Uterus (tissue), 4 donors: ENCODE measurements around the gene SLC6A7. TPM values are rescaled to one million over a fixed set of nuclear protein-coding genes. Genes with fewer than 3 reads are reported as not detected.
"Not testable (repeated sequence)": the region's sequence is repeated elsewhere in the genome, so short reads cannot be mapped to it uniquely, and the experiment has no call there.

Experiments
- DNase-seq, 2 donors: peaks; one replicate each; pipeline ENCODE4 v3.0.0-alpha.2; 2019 to 2020
- H3K27ac ChIP-seq, 2 donors: fragments of 200-600 bp; sonication (generic); 1 replicate in 1 of 2; 2 replicates in 1 of 2; pipeline ENCODE4 v1.5.1; 2016 to 2018
- H3K27me3 ChIP-seq, 2 donors: fragments of 200-600 bp; sonication (generic); one replicate each; pipeline ENCODE4 v1.5.1; 2018 to 2019; ENCODE audit warnings: control low read depth in 1 of 2
- H3K36me3 ChIP-seq, 2 donors: fragments of 200-600 bp; sonication (generic); one replicate each; pipeline ENCODE4 v1.5.1; 2019; ENCODE audit warnings: control low read depth in 1 of 2
- H3K4me1 ChIP-seq, 2 donors: fragments of 200-600 bp; sonication (generic); one replicate each; pipeline ENCODE4 v1.5.1; 2018 to 2019; ENCODE audit warnings: control low read depth in 1 of 2
- H3K4me3 ChIP-seq, 2 donors: fragments of 200-600 bp; sonication (generic); 1 replicate in 1 of 2; 2 replicates in 1 of 2; pipeline ENCODE4 v1.5.1; 2018 to 2019; ENCODE audit warnings: mild to moderate bottlenecking in 1 of 2
- H3K9me3 ChIP-seq, 2 donors: fragments of 200-600 bp; sonication (generic); one replicate each; pipeline ENCODE4 v1.5.1; 2019; ENCODE audit warnings: control low read depth in 1 of 2
- POLR2A ChIP-seq, 2 donors: fragments of 450-650 bp; IDR thresholded peaks; one replicate each; pipeline ENCODE4 v1.6.1; 2016; ENCODE audit warnings: antibody characterized with exemption in 2 of 2, mild to moderate bottlenecking in 1 of 2, moderate library complexity in 1 of 2
- intact Hi-C: fragments of 100-400 bp; cut with DNase I; formaldehyde crosslinking; loops from one replicate; pipeline ENCODE4 v1.15.1; 2023; ENCODE audit warnings: low total_unique reads
- total RNA-seq, 4 donors: library from RNA; depleted of rRNA in 3 of 4; stranded (reverse); fragments of >200 nt in 3 of 4; gene quantifications; one replicate each; pipeline versions ENCODE4 v1.1.0 to v1.2.4, GENCODE V29; 2014 to 2023
- TF ChIP-seq, protein P1 (sequence below), 4 experiments: fragments of 200-600 bp in 2 of 4; fragments of 450-650 bp in 2 of 4; sonication (generic) in 2 of 4; IDR thresholded peaks; one replicate each; pipeline ENCODE4 v1.5.1; 2016 to 2019; ENCODE audit warnings: antibody characterized with exemption in 4 of 4, mild to moderate bottlenecking in 2 of 4, moderate library complexity in 1 of 4
- donor health status: DM: yes; HTN: yes; CAD: no.

SLC6A7 gene
- total RNA-seq, 4 donors from 2014 or later, result not detected

DNA sequence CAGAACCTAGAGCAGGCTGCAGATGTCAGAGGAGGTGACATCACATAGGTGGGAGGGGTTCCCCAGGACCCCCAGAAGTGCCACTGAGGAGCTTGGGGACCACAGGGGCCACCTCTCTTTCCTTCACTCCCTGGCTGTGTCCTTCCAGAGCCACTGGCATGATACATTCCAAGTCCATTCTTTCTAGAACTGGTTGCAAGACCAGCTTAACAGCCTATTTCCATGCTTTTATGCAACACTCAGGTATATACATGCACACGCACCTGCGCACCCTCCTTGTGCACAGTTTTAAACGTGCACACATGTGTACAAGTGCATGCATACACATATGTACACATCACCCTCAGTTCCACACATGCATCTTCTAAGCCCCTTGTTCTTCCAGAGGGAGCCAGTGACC is 39.7 kb downstream of the SLC6A7 start:
- no peaks in the 10 kb centered on the region for H3K36me3 ChIP-seq
- no peaks in the 10 kb centered on the region for H3K27me3 ChIP-seq
- no peak for DNase-seq
- no peaks in the 10 kb centered on the region for H3K9me3 ChIP-seq
- intact Hi-C loops, result no loop called here
- no peak overlapping the region for H3K27ac ChIP-seq
- TF ChIP-seq, protein P1, sequence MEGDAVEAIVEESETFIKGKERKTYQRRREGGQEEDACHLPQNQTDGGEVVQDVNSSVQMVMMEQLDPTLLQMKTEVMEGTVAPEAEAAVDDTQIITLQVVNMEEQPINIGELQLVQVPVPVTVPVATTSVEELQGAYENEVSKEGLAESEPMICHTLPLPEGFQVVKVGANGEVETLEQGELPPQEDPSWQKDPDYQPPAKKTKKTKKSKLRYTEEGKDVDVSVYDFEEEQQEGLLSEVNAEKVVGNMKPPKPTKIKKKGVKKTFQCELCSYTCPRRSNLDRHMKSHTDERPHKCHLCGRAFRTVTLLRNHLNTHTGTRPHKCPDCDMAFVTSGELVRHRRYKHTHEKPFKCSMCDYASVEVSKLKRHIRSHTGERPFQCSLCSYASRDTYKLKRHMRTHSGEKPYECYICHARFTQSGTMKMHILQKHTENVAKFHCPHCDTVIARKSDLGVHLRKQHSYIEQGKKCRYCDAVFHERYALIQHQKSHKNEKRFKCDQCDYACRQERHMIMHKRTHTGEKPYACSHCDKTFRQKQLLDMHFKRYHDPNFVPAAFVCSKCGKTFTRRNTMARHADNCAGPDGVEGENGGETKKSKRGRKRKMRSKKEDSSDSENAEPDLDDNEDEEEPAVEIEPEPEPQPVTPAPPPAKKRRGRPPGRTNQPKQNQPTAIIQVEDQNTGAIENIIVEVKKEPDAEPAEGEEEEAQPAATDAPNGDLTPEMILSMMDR (IDR thresholded peaks at IDR 0.05), result no peak
- TF ChIP-seq POLR2A (IDR thresholded peaks at IDR 0.05), result no peak
- H3K4me3 ChIP-seq, result no peak overlapping the region
- H3K4me1 ChIP-seq, result no peaks in the 10 kb centered on the region

DNA sequence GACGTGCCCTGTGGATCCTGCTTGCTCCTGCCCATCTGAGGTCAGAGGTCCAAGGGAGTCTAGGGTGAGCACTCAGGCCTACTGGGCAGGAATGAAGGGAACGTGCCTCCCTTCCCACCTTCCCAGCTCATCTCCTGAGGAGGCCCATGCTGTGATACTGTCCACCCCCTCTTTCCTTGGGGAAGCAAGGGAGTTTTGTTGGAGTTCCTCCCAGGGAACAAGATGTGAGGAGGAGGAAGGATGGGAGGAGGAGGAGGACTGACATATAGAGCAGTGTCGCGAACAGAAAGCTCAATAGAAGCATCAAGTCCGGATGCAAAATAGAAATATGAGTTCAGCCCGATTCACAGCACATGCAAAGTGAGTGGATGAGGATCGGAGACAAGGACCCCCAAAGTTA is 41.0 kb downstream of the SLC6A7 start:
- Histone ChIP-seq H3K36me3 (no peaks in the 10 kb centered on the region), H3K27ac (no peak overlapping the region), H3K27me3 (no peaks in the 10 kb centered on the region), H3K9me3 (no peaks in the 10 kb centered on the region), H3K4me3 (no peak overlapping the region), H3K4me1 (no peaks in the 10 kb centered on the region)
- DNase-seq, result no peak
- intact Hi-C loops, result no loop called here
- no peak for TF ChIP-seq POLR2A (IDR thresholded peaks at IDR 0.05)
- TF ChIP-seq, protein P1 (IDR thresholded peaks at IDR 0.05), result no peak

DNA sequence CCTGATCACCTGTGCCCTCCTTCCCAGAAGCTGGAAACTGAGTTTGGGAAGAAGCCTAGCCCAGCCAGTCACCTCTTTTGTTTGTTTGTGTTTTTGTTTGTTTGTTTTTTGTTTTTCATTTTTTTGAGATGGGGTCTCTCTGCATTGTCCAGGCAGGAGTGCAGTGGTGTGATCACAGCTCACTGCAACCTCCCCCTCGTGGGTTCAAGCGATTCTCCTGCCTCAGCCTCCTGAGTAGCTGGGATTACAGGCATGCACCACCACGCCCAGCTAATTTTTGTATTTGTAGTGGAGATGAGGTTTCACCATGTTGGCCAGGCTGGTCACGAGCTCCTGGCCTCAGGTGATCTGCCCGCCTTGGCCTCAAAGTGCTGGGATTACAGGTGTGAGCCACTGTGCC is 43.8 kb downstream of the SLC6A7 start:
- intact Hi-C loops, DNase-seq: not testable (repeated sequence)

DNA sequence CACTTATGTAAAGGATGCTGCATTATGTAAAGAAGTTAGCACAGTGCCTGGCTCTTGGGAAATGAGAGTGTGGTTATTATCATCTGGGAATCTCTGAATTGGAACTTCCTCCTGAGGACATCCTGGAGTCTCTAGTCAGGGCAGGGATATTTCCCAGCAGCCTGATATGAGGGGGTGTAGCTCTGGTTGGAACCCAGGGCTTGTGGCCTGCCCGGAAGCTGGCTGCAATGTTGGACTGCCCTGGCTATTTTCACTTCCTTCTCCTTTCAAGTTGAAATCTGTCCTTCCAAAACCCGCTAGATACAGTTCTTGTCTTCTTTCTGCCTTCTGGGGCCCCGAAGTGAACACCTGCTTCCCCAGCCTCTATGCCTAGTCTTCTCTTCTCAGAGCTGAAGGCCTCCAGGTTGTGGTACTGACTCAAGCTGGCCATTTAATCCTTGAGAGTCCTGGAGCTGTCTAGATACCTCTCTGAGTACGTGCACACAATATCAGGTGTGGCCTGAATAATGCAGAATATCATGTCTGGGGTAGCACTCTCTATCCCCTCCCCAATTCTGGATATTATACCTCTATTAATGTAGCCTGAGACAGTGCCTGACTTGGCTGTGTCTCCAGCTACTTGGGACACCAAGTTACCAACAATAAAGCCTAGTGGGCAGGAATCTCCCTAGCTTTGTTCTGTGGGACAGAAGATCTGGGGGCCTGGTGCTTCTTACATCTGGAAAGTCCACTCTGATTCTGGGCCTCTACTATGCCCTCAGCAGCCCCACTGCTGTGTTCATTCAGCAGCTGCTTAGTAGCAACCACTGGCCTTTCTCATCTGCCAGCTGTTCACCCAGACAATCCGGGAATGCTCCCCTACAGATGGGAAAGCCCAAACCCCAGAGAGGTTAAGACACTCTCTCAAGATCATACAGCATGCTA is 45.0 kb downstream of the SLC6A7 start:
- Histone ChIP-seq H3K4me3 (no peak overlapping the region), H3K27me3 (no peaks in the 10 kb centered on the region), H3K36me3 (no peaks in the 10 kb centered on the region), H3K4me1 (no peaks in the 10 kb centered on the region), H3K9me3 (no peaks in the 10 kb centered on the region), H3K27ac (peak overlapping the region; percentile 5 to 51)
- intact Hi-C loops, result no loop called here
- DNase-seq, result no peak
- TF ChIP-seq POLR2A (IDR thresholded peaks at IDR 0.05), result no peak

More for the DNA sequence above, 43.8 kb downstream of the SLC6A7 start:
- H3K27ac ChIP-seq, H3K27me3 ChIP-seq, H3K9me3 ChIP-seq, H3K36me3 ChIP-seq, H3K4me3 ChIP-seq, H3K4me1 ChIP-seq: not testable (repeated sequence)

DNA sequence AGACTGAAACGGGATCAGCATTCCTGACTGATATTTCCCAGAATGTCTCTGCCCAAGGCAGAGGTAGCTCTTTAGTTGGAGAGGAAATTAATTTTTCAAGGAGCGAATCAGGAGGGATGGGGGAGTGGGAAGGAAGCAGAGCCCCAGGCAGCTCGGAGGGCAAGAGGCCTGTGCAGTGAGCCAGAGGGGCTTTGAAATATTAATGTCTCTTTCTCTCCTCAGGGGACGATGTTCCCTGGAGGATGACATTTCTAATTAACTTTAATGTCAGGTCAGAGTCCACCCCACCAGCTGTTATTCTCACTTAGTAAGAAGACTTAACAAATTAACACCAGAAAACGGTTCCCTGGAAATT is 45.6 kb downstream of the SLC6A7 start:
- DNase-seq, result no peak
- H3K4me3 ChIP-seq, result no peak overlapping the region
- no peak for TF ChIP-seq POLR2A (IDR thresholded peaks at IDR 0.05)
- TF ChIP-seq, protein P1 (IDR thresholded peaks at IDR 0.05), result no peak
- H3K9me3 ChIP-seq, result no peaks in the 10 kb centered on the region
- H3K4me1 ChIP-seq, result no peaks in the 10 kb centered on the region
- intact Hi-C loops, result no loop called here
- H3K27me3 ChIP-seq, result no peaks in the 10 kb centered on the region
- peak overlapping the region; percentile 5 to 51 for H3K27ac ChIP-seq
- no peaks in the 10 kb centered on the region for H3K36me3 ChIP-seq

DNA sequence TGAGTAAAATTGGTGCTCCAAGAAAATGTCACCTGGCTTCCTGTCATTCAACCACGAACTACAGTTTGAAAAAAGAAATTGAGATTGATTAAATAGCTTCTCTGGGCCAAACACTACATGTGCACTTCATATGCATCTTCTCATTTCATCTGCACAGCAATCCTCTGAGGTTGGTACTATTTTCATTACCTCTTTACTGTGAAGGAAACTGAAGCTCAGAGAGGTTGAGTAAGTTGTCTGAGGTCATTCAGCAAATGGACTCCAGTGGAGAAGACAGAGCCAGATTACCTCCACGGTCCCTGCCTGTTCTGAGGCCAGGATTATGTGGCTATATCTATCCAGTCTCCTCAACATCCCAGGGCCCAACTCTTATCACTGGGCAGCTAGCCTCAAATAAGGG is 46.5 kb downstream of the SLC6A7 start:
- Histone ChIP-seq H3K36me3 (no peaks in the 10 kb centered on the region), H3K27ac (no peak overlapping the region), H3K4me3 (no peak overlapping the region), H3K27me3 (no peaks in the 10 kb centered on the region), H3K9me3 (no peaks in the 10 kb centered on the region), H3K4me1 (no peaks in the 10 kb centered on the region)
- TF ChIP-seq POLR2A (IDR thresholded peaks at IDR 0.05), result no peak
- TF ChIP-seq, protein P1 (IDR thresholded peaks at IDR 0.05), result no peak
- no peak for DNase-seq
- intact Hi-C loops, result no loop called here
